Testis (tissue), 2 donors: Measurements from ENCODE around the gene MECR.

Experiments used
- CTCF ChIP-seq, 3 experiments: fragments of 450-650 bp in 2 of 3; fragments of 200-600 bp in 1 of 3; sonication (generic) in 1 of 3; IDR thresholded peaks; one replicate each; pipeline ENCODE4 v1.5.1; 2016 to 2019; ENCODE audit warnings: antibody characterized with exemption in 3 of 3, mild to moderate bottlenecking in 2 of 3, moderate library complexity in 1 of 3
- POLR2A ChIP-seq: fragments of 450-650 bp; IDR thresholded peaks from one replicate; pipeline ENCODE4 v1.6.1; 2017; ENCODE audit warnings: antibody characterized with exemption, mild to moderate bottlenecking, moderate library complexity

DNA sequence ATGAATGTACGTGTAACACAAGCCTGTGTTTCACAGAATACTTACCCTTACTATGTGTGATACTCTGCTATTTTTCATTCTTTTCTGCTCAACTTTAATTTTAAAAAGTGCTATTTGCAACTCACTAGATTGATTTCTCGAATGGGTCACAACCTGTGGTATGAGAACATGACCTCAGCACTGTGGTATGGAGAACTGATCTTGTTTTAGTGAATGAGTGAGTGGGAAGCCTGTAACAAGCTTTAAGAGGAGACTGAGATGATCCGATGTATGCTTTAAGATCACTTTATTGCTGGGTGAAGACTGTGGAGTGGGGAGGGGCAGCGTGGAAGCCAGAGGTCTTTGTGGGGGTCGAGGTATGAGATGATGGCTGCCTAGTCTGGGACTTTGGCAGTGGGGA is 21.6 kb downstream of the MECR start:
- no peak for TF ChIP-seq CTCF (IDR thresholded peaks at IDR 0.05)
- no peak for TF ChIP-seq POLR2A
